Naive thymus-derived CD4-positive, alpha-beta T cell (primary cell): ENCODE measurements around the gene TMPRSS6. TPM values are rescaled to one million over a fixed set of nuclear protein-coding genes. Genes with fewer than 3 reads are reported as not detected.

ENCODE experiments used
- ATAC-seq: fragments of 150-1000 bp; cut with Tn5 transposase; 2 replicates; pipeline ENCODE4 v1.10.0; 2021; ENCODE audit warnings: mild to moderate bottlenecking, moderate library complexity
- CTCF ChIA-PET: fragments of 350-600 bp; sonication (Branson Sonifier 250); formaldehyde crosslinking; loops from one replicate; lab custom pipeline; 2021; ENCODE audit warnings: antibody characterized with exemption; lab: Charles Lee
- POLR2A ChIA-PET: fragments of 350-600 bp; sonication (Branson Sonifier 250); formaldehyde crosslinking; loops from one replicate; lab custom pipeline; 2021; ENCODE audit warnings: antibody characterized with exemption, inconsistent platforms; lab: Charles Lee
- DNase-seq, 9 donors: peaks; one replicate each; pipeline versions ENCODE4 v3.0.0 to v3.0.0-alpha.2; 2020 to 2022; ENCODE audit warnings: mixed read lengths in 1 of 9
- H3K27ac ChIP-seq: one replicate; pipeline ENCODE4 v1.7.0; 2013; ENCODE audit warnings: mild to moderate bottlenecking, low read depth, low read length, moderate library complexity
- H3K27me3 ChIP-seq, 2 donors: one replicate each; pipeline ENCODE4 v1.7.0; 2013; ENCODE audit warnings: low read length in 2 of 2, mild to moderate bottlenecking in 2 of 2, moderate library complexity in 2 of 2; ENCODE audit not compliant: control insufficient read depth in 2 of 2, insufficient read depth in 2 of 2
- H3K36me3 ChIP-seq, 3 experiments: 1 replicate in 2 of 3; 2 replicates in 1 of 3; pipeline ENCODE4 v1.7.0; 2013; ENCODE audit warnings: low read length in 3 of 3, mild to moderate bottlenecking in 3 of 3, moderate library complexity in 1 of 3; ENCODE audit not compliant: insufficient read depth in 3 of 3, control insufficient read depth in 2 of 3
- H3K4me1 ChIP-seq, 2 donors: one replicate each; pipeline ENCODE4 v1.7.0; 2013; ENCODE audit warnings: low read length in 2 of 2, mild to moderate bottlenecking in 2 of 2, moderate library complexity in 1 of 2; ENCODE audit not compliant: control insufficient read depth in 2 of 2, insufficient read depth in 2 of 2
- H3K4me3 ChIP-seq: 2 replicates; pipeline ENCODE4 v1.7.0; 2013; ENCODE audit warnings: mild to moderate bottlenecking, low read length
- H3K9me3 ChIP-seq, 3 experiments: 1 replicate in 2 of 3; 2 replicates in 1 of 3; pipeline ENCODE4 v1.7.0; 2013; ENCODE audit warnings: low read length in 3 of 3; ENCODE audit not compliant: control insufficient read depth in 2 of 3
- H3K27ac Mint-ChIP-seq, 9 donors: one replicate each; pipeline ENCODE4 v1.8.0; 2020 to 2022; ENCODE audit warnings: mixed read lengths in 9 of 9, mild to moderate bottlenecking in 8 of 9, moderate library complexity in 5 of 9, inconsistent platforms in 2 of 9
- H3K27me3 Mint-ChIP-seq, 5 donors: one replicate each; pipeline ENCODE4 v1.8.0; 2021 to 2022; ENCODE audit warnings: mixed read lengths in 5 of 5, mild to moderate bottlenecking in 1 of 5
- H3K36me3 Mint-ChIP-seq, 5 donors: one replicate each; pipeline ENCODE4 v1.8.0; 2020 to 2022; ENCODE audit warnings: mixed read lengths in 5 of 5, mild to moderate bottlenecking in 3 of 5, inconsistent platforms in 1 of 5
- H3K4me1 Mint-ChIP-seq, 7 donors: one replicate each; pipeline ENCODE4 v1.8.0; 2020 to 2022; ENCODE audit warnings: mixed read lengths in 7 of 7, mild to moderate bottlenecking in 3 of 7, inconsistent platforms in 1 of 7
- H3K4me3 Mint-ChIP-seq, 10 donors: one replicate each; pipeline ENCODE4 v1.8.0; 2020 to 2022; ENCODE audit warnings: mild to moderate bottlenecking in 10 of 10, mixed read lengths in 10 of 10, moderate library complexity in 6 of 10, inconsistent platforms in 2 of 10
- H3K9me3 Mint-ChIP-seq, 11 donors: one replicate each; pipeline ENCODE4 v1.8.0; 2020 to 2022; ENCODE audit warnings: mixed read lengths in 11 of 11, mild to moderate bottlenecking in 4 of 11, inconsistent platforms in 1 of 11, moderate library complexity in 1 of 11
- intact Hi-C, 2 donors: fragments of 100-400 bp; cut with micrococcal nuclease; formaldehyde crosslinking; loops; one replicate each; pipeline ENCODE4 v1.15.1; 2023
- polyA plus RNA-seq, 2 donors: library from polyadenylated mRNA; unstranded; fragments of 300-500 nt; fragmentation: Illumina TruSeq; gene quantifications; one replicate each; pipeline ENCODE4 v1.2.3, GENCODE V29; 2021
- total RNA-seq, 6 experiments: library from RNA in 5 of 6; stranded (reverse) in 5 of 6; gene quantifications; 1 replicate in 5 of 6; 2 replicates in 1 of 6; pipeline ENCODE4 v1.2.3 and lab custom pipeline; 2021 to 2026

TMPRSS6 gene
- total and polyA plus RNA-seq, 7 experiments from 2014 or later = 0.22 to 3.2 (median 0.32) TPM; not detected in 2

DNA sequence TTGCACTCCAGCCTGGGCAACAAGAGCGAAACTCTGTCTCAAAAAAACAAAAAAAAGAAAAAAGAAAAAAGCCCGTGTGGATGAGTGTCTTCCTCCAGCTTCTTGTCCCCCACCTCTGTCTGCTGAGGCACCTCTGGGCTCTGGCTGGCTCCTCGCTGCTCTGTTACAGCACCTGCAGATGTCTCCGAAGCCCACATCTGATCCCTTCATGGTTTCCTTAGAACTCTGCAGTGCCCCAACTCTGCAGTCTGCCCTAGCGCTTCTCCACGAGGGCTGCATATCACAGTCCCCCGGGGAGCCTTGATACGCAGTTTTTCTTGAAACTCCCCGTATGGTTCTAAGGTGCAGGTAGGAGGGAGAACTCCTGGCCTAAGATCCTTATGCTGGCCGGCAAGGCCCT lies 42.1 kb downstream of the TMPRSS6 start:
- Mint-ChIP-seq H3K4me3 (no peak overlapping the region), H3K36me3 (peaks cover 0 to 1% (median 0%) of the 10 kb centered on the region in 5 donors), H3K27ac (peak overlapping the region in 1 of 9 donors; percentile 36), H3K4me1 (peaks cover 0 to 13% (median 6%) of the 10 kb centered on the region in 7 donors), H3K27me3 (peaks cover 8 to 23% (median 12%) of the 10 kb centered on the region in 5 donors), H3K9me3 (no peaks in the 10 kb centered on the region)
- CTCF ChIA-PET = no interaction called here
- Histone ChIP-seq H3K9me3 (no peaks in the 10 kb centered on the region), H3K27ac (no peak overlapping the region), H3K27me3 (peaks cover 0 to 4% of the 10 kb centered on the region in 2 donors), H3K4me3 (no peak overlapping the region), H3K36me3 (no peaks in the 10 kb centered on the region), H3K4me1 (no peaks in the 10 kb centered on the region)
- intact Hi-C loops = no loop called here
- DNase-seq = no peak
- POLR2A ChIA-PET = no interaction called here
- ATAC-seq = no peak

GRCh38 chr22:37065961-37066360 lies 43.6 kb downstream of the TMPRSS6 start:
- Histone ChIP-seq H3K27ac (no peak overlapping the region), H3K4me3 (no peak overlapping the region), H3K9me3 (no peaks in the 10 kb centered on the region), H3K36me3 (peaks cover 0 to 4% (median 0%) of the 10 kb centered on the region in 3 experiments), H3K4me1 (no peaks in the 10 kb centered on the region), H3K27me3 (no peaks in the 10 kb centered on the region)
- ChIA-PET CTCF (no interaction called here), POLR2A (interaction anchor here (0.7 kb wide), 1 partner anchor 56 kb away, joined by 3 read pairs; no protein-coding TSS in a partner anchor)
- Mint-ChIP-seq H3K4me3 (no peak overlapping the region), H3K27me3 (peaks cover 8 to 23% (median 12%) of the 10 kb centered on the region in 5 donors), H3K36me3 (peaks cover 0 to 1% (median 0%) of the 10 kb centered on the region in 5 donors), H3K4me1 (peaks cover 0 to 16% (median 6%) of the 10 kb centered on the region in 7 donors), H3K9me3 (no peaks in the 10 kb centered on the region), H3K27ac (no peak overlapping the region)
- DNase-seq (no peak), ATAC-seq (no peak)
- intact Hi-C loops = no loop called here

DNA sequence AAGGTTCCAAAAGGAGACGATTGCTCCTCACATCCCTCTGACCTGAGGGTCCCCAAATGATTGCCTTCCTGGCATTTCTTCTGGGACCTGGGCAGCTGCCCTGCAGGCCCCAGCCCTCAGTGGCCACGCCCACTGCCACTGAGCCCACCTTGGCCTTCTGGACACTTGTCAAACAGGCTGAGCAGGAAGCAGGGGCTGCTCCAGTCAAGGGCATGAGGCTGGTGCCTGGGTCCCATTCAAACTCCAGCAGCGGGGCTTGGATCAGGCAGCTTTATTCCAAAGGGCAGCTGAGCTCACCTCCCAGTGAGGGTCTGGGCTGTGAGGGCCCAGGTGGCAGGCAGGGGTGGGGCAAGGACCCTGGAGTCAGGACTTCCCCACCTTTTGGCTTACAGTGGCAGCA lies 44.3 kb downstream of the TMPRSS6 start:
- CTCF ChIA-PET = no interaction called here
- no peak overlapping the region for H3K4me3 Mint-ChIP-seq
- DNase-seq = no peak

DNA sequence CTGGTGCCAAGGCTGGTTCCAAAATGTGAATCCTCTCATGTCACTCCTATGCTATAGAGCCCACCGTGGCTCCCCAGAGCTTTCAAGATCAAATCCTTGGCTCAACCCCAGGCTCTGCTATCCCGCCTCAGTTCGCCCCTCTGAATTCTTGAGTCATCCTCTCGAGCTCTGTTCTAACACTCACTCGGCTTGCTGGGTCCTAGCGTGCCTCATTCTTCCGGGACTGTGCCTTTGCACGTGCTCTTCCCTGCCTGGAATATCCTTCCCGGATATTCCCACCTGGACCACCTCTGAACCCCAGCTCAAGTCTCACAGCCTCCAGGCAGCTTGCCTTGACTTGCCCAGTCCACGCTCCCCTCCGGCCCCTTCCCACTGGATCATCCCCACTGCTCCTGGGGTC lies 45.0 kb downstream of the TMPRSS6 start:
- Mint-ChIP-seq H3K9me3 (no peaks in the 10 kb centered on the region), H3K27me3 (peaks cover 2 to 12% (median 3%) of the 10 kb centered on the region in 5 donors), H3K27ac (peak overlapping the region in 1 of 9 donors; percentile 54), H3K4me3 (no peak overlapping the region), H3K36me3 (no peaks in the 10 kb centered on the region), H3K4me1 (peaks cover 0 to 18% (median 9%) of the 10 kb centered on the region in 7 donors)
- CTCF ChIA-PET = no interaction called here
- no peaks in the 10 kb centered on the region for H3K27me3 ChIP-seq
- ATAC-seq (no peak), DNase-seq (no peak)
- no peak overlapping the region for H3K4me3 ChIP-seq
- no peaks in the 10 kb centered on the region for H3K4me1 ChIP-seq
- no peaks in the 10 kb centered on the region for H3K9me3 ChIP-seq
- no peak overlapping the region for H3K27ac ChIP-seq
- intact Hi-C loops = no loop called here
- POLR2A ChIA-PET = no interaction called here
- H3K36me3 ChIP-seq = peaks cover 0 to 18% (median 0%) of the 10 kb centered on the region in 3 experiments

More for the DNA sequence above, 44.3 kb downstream of the TMPRSS6 start:
- POLR2A ChIA-PET = no interaction called here
- no peak for ATAC-seq
- no peaks in the 10 kb centered on the region for H3K27me3 ChIP-seq
- Mint-ChIP-seq H3K36me3 (no peaks in the 10 kb centered on the region), H3K27me3 (peaks cover 8 to 19% (median 10%) of the 10 kb centered on the region in 5 donors), H3K27ac (no peak overlapping the region), H3K9me3 (no peaks in the 10 kb centered on the region), H3K4me1 (peaks cover 0 to 18% (median 8%) of the 10 kb centered on the region in 7 donors)
- peaks cover 0 to 12% (median 0%) of the 10 kb centered on the region in 3 experiments for H3K36me3 ChIP-seq
- H3K27ac ChIP-seq = no peak overlapping the region
- H3K4me1 ChIP-seq = no peaks in the 10 kb centered on the region
- H3K4me3 ChIP-seq = no peak overlapping the region
- intact Hi-C loops = no loop called here
- H3K9me3 ChIP-seq = no peaks in the 10 kb centered on the region

- intact Hi-C loops = no loop called here
- no peaks in the 10 kb centered on the region for H3K9me3 ChIP-seq
- H3K27me3 ChIP-seq = no peaks in the 10 kb centered on the region
- Mint-ChIP-seq H3K9me3 (no peaks in the 10 kb centered on the region), H3K4me1 (peaks cover 0 to 18% (median 9%) of the 10 kb centered on the region in 7 donors), H3K4me3 (no peak overlapping the region), H3K27ac (peak overlapping the region in 1 of 9 donors; percentile 70), H3K36me3 (no peaks in the 10 kb centered on the region), H3K27me3 (peaks cover 0 to 10% (median 0%) of the 10 kb centered on the region in 5 donors)
- no peak overlapping the region for H3K27ac ChIP-seq
- ChIA-PET POLR2A (no interaction called here), CTCF (no interaction called here)
- no peaks in the 10 kb centered on the region for H3K4me1 ChIP-seq
- ATAC-seq (no peak), DNase-seq (peak in 4 of 9 donors; percentile 27 to 41 (median 31))
- H3K4me3 ChIP-seq = no peak overlapping the region
- peaks cover 0 to 26% (median 0%) of the 10 kb centered on the region in 3 experiments for H3K36me3 ChIP-seq
Observed at GRCh38 chr22:37063431-37064420, 45.8 kb downstream of the TMPRSS6 start.

DNA sequence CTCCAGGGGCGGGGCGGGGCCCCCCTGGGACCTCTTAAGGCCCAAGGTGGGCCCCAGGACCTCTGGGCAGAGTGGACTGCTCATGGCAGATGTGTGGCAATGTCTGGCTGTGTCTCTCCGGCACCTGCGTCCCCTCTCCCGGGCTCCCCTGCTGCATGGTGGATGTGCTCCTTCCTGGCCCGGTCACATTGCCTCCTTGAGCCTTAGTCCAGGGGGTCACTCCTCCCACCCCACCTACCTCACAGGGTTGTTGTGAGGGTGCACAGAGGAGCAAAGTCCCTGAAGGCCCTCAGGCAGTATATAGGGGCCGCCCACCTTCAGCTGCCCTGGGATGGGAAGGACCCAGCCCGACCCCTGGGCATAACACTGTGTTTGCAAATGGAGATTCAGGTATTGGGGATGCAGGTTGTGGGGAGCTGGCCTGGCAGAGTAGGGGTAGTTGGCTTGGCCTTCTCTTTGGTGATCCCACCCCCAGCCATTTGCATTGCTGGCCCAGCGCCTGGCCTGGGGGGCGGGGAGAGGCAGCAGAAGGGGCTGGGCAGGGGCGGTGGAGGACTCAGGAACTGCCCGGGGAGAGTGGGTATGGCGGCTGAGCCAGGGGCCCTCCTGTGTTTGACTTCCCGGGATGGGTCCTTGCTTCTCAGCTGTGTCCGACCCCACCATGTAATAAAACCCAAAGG lies 46.7 kb downstream of the TMPRSS6 start:
- ATAC-seq = no peak
- H3K27ac Mint-ChIP-seq = peak overlapping the region in 1 of 9 donors; percentile 55
- POLR2A ChIA-PET = no interaction called here

More for the DNA sequence above, 46.7 kb downstream of the TMPRSS6 start:
- Histone ChIP-seq H3K27ac (no peak overlapping the region), H3K9me3 (no peaks in the 10 kb centered on the region), H3K36me3 (peaks cover 0 to 35% (median 3%) of the 10 kb centered on the region in 3 experiments), H3K27me3 (no peaks in the 10 kb centered on the region), H3K4me1 (no peaks in the 10 kb centered on the region), H3K4me3 (no peak overlapping the region)
- no peak for DNase-seq
- CTCF ChIA-PET = no interaction called here
- Mint-ChIP-seq H3K9me3 (no peaks in the 10 kb centered on the region), H3K4me1 (peaks cover 0 to 18% (median 9%) of the 10 kb centered on the region in 7 donors), H3K27me3 (peaks cover 0 to 2% (median 0%) of the 10 kb centered on the region in 5 donors), H3K4me3 (no peak overlapping the region), H3K36me3 (peaks cover 0 to 2% (median 0%) of the 10 kb centered on the region in 5 donors)
- intact Hi-C loops = no loop called here
